CD4-positive, alpha-beta T cell treated with Interferon alpha-2 for 1 hour (primary cell): ENCODE results near the gene TMEM132E.

Experiments used
- DNase-seq, 2 donors: peaks; one replicate each; pipeline ENCODE4 v3.0.0-alpha.2; 2020 to 2022

TMEM132E gene

DNA sequence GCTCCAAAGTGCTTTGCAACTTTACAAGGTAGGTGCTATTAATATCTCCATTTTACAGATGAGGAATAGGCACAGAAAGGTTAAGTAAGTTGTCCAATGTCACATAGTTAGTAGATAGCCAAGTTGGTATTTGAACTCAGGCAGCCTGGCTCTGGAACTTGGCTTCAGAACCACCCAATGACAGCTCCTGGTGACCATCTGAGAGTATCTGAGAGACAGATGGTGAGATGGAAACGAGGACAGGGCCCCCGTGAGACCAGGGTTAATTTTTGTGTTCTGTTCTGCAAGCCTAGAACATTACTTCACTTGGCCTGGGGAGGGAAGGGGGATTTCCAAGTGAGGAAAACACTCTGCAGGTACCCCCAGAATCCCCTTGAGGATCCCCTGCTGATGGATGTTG is 9.8 kb upstream of the TMEM132E start:
- no peak for DNase-seq

DNA sequence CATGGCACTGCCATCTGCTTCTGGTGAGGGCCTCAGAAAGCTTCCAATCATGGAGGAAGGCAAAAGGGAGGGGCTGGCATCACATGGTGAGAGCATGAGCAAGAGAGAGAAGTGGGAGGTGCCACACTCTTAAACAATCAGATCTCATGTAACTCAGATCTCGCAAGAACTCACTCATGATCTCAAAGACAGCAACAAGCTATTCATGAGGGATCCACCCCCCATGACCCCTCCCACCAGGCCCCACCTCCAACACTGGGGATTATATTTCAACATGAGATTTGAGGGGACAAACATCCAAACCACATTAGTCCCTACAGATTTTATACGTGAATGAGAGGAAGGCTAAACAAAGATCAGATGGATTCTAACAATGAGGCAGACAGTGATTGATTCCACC is 8.9 kb upstream of the TMEM132E start:
- no peak for DNase-seq

DNA sequence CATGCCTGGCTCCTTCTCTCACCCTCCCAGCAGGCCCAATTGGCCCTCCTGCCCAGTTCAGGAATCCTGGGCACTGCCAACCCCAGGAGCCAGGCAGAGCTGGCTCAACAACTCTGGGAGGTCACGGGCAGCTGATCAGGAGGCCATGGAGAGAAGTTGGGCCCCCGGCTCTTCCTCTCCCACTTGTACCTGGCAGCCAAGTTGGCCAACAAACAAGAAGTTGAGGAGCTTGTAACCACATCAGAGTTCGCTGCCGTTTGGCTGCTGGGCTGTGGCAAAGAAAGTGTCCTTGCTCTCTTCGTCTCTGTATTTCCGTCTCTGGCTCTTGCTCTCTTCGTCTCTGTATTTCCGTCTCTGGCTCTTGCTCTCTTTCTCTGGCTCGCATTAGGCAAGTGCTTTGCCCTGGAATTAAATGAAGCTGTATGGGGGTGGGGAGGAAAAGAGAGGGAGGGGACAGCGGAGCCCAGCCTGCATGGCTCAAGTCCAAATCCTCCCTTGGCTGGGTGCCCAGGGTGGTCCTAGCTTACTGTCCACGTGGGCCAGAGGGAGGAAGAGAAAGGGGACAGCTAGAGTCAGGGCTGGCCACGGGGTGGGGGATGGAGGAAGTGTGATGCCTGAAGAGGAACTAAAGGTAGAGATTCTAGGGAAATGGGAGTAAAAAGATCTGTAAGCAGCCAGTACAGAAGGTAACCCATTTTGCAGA is 7.8 kb upstream of the TMEM132E start:
- DNase-seq = no peak

DNA sequence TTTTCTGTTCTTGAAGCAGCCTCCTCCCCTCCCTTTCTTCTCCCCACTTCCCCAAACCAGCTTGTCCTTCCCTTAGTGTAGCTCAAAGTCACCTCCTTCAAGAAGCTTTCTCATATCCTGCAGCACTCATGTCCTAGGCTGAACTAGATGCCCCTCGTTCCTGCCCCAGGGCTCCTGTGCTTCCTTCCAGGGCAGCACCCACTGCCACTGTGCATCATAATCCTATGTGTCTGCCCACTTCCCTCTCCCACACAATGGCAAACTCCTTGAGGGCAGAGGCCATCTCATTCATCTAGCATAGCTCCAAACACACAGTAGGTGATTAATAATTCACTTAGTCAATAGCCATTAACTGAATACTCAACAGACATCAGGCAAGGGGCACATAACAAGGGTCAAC is 6.9 kb upstream of the TMEM132E start:
- DNase-seq = no peak

DNA sequence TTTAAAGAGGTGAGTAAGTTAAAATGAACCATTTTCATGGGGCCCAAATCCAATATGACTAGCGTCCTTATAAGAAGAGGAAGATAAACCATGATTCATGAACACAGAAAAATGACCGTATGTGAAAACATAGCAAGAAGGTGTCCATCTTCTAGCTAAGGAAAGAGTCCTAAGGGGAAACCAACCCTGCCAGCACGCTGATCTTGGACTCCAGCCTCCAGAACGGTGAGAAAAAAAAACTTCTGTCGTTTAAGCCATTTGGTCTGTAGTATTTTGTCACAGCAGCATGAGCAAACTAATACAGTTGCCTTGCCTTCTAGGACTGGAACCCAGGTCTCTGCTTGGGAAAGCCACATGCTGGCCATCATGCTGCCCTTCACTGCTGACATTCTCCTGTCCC is 4.2 kb upstream of the TMEM132E start:
- DNase-seq = no peak

DNA sequence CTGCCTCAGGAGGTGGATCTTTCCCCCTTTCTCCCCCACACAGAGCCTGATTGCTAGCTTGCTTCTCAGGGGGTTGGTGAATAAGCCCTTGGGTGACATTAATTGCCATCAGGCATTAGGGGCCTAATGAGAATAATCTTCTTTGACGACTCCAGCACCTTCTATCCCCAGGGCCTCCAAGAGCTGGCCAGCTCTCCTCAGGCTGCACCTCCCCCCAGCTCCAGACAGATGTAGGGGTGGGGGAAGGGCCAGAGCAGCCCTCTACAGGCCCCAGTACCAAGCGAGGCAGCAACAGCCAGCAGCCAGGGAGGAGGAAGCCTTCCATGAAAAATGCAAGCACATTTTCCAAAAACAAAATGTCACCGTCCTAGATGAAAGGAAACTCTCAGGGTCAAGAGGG is 1.4 kb upstream of the TMEM132E start:
- DNase-seq = no peak

DNA sequence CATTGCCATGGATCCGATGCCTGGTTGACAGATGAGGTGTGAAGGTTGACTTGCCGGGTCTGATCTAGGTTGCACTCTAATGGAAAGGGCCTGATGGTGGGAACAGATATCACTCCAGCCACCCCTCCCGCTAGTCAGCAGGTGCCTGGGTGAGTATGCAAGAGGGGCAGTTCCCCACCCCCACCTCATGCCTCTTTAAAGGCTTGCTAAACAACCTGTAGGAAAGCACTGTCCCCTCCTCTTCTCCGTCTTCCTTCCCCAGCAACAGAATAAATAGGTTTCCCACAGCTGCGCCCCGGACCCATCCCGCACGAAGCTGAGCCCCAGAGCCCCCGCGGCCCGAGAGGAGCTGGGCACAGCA is 746 bp upstream of the TMEM132E start:
- no peak for DNase-seq

DNA sequence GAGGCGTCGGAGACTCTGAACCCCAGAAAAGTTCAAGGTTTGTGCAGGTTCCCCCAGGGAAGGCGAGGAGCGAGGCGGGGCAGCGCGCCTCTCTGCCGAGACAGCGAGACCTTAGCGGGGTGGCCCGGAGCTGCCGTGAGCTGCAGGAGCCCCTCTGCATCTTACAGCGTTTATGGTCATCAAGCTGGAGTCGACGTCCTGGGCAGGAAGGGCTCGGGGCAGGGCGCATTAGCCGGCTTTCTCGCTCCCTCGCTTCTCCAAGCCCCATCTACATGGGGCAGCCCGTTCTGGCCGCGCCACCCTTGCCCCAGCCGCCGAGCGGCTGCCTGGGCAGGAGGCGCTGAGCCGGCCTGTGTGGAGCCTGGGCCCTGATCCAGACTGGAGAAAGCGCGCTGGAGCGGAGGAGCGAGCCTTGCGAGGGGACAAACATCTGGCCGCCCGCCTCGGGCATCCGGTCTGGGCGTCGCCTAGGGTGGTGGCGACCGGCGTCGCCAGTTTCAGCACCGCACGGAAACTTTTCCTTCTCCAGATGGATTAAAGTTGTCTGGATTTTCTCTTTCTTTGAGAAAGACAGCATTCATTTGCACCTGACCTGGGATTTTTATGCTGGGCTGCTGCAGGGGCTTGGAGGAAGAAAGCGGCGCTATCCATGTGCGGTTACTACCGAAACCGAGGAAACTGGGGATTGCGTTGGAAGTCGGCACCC is 750 bp downstream of the TMEM132E start:
- DNase-seq = no peak

DNA sequence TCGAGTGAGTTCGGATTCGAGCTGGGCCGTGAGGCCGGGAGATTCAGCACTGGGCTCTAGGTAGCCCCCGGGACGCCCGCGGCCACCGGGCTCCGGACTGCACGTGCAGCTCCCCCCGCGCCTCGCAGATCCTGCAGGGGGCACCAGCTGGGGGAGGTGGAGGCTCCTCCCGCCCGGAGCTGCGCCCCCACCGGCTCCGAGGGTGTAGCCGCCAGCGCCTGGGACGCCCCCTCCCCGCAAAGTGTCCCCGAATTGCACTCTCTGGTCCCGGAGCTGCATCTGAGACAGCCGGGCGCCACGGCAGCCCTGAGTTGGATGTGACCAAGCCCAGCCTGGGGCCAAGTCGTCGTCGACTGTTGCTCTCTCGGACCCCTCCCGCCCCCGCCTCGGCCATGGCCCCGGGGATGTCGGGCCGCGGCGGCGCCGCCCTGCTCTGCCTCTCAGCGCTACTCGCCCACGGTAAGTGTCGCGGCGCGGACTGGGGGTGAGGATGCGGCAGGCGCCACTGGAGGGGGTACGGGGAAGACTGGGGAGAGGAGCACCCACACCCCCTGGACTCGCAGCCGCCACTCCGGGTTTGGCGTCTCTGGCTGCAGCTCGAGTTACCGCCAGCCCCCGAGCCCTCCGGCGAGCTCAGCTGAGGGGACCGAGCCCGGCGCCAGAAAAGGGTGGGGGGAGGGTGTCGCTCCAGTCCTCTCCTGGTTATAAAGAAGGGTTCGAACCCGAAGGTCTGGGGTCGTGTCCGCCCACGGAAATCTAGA is 1.5 kb downstream of the TMEM132E start:
- no peak for DNase-seq

DNA sequence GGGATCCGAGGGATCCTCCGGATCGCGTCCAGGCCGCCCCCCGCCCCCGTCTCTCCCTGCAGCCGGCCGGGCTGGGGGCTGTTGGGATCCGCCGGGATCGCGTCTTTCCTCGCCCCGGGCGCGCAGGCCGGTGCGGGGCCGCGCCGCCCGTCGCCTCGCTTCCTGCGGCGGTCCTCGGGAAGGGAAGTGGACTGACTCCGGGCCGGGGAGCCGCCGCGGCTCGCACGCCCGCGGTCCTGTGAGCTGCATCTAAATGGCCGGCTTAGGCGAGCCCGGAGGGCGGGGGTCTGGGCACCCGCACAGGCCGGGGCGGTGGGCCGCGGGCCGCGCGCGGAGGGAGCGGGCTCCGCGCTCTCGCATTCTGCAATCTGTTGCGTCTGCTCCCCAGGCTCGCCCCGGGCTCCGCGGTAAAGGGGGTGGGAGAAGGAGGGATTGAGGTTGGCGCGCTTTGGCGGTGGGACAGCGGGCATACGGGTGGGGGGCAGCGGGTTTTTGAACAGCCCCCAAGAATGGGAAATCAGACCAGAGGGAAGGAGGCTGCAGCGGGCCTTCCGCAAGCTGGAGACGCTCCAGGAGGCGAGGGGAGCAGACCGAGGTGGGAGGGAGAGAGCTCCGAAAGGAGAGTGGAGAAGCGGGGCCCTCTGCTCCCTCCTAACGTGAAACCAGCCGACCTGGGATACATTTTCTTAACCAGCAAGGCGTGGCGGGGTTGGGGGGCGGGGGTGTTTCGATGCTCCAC is 2.2 kb downstream of the TMEM132E start:
- no peak for DNase-seq

DNA sequence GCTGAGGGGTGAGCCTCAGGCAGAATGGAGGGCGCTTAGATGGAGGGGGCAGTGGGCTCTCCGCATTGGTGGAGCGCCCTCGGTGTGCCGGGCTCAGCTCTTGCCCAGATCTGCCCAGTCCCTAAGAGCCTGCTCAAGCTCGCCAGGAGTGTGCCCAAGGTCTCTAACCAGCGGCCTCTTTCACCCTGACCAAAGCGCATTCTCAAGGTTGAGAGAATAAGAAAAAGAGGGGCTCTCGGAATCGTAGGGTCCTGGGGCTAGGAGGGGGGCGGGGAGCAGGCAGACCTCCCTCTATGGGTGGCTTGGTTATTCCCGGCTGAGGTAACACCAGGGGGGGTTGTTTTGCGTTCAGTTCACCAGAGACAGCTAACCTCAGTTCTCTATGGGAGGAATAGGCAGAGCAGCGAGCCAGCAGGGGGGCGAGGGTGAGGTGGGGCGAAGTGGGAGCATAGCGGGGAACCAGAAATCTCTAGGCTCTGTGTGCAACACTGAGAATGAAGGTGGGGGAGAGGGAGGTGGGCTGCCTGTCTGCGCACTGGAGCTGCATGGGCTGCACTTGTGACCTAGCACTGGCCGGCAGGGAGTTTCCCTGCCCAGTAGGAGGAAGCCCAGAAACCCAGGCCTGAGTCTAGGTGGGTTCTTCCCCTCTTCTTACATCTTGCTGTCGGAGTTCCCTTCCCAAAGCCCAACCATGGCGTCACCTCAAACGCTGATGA is 3.0 kb downstream of the TMEM132E start:
- DNase-seq = no peak

DNA sequence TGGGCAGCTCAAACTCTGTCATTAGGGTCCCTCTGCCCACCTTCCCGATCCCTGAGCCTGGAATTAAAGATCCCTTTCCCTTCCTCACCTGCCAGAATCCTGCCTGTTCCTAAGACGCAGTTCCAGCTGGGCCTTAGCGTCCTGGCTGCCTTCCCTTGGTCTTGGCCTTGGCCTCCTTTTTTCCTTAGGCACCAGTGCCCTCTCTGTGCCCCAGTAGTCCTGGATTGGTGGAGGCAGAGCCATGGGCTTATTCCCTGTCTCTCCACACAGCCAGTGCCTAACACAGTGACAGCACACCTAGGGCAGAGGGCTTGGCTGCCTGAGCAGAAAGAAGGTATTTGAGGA is 3.5 kb downstream of the TMEM132E start:
- no peak for DNase-seq

DNA sequence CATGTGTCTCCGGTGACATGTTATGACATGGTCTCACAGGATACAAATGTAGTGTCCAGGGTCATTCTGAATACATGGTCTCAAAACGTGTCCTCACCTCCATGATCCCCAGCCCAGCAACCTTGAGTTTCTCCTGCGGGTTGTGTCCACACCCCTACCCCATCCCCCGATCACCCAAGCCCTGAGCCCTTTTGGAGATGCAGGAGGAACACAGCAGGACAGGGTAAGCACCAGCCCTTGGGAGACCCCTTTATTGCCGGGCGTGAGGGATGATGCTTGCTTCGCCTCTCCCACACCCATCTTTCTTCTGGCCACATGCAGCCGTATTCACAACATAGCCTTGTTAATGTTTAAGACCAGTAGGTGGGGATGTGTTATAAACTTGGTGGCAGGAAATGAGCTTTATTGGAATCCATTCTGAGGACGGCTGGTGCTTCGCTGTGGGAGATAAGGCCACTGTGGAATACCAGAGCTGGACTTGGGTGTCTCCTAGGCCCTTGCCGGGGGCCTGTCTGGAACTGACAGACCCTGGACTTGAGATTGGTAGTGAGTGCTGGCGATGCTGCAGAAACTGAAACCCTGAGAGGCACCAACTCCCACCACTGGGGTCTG is 5.5 kb downstream of the TMEM132E start:
- peak in 1 of 2 donors; percentile 25 for DNase-seq

DNA sequence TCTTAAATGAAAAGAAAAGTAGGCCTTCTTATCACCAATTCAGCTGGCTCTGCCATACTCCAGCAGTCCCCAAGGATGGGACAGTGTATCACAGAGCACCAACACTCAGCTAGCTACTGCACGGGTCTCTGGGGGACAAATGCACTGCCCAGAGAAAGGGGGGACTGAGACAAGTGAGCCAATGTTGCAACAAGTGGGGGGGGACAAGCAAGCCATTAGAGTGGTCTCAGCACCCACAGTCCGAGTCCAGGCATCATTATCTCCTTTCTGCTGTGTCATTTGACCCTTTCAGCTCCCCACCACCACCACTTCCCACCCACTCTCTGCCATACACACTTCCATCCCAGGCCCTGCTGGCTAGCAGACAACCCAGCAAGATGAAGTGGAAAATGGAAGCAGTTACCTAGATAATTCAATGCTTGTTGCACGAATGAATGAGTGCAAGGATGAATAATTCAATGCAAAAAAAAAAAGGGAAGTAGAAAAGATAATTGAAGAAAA is 7.0 kb downstream of the TMEM132E start:
- no peak for DNase-seq

DNA sequence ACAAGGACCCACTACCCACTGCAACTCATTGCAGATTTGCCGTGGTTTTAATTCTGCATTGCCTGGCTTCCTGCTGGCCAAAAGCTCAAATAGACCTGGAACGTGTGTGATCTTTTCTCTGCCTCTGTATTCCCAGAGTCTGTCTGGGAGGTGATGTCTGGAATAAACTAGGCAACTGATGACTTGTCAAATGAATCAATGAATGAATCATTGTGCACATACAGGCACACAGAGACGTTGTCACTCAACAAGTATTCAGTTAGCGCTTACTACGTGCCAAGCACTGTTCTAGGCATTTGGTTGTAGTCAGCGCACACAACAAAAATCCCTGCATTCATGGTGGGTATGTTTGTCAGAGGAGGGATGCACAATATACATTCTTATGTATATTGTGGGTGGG is 8.9 kb downstream of the TMEM132E start:
- DNase-seq = no peak

DNA sequence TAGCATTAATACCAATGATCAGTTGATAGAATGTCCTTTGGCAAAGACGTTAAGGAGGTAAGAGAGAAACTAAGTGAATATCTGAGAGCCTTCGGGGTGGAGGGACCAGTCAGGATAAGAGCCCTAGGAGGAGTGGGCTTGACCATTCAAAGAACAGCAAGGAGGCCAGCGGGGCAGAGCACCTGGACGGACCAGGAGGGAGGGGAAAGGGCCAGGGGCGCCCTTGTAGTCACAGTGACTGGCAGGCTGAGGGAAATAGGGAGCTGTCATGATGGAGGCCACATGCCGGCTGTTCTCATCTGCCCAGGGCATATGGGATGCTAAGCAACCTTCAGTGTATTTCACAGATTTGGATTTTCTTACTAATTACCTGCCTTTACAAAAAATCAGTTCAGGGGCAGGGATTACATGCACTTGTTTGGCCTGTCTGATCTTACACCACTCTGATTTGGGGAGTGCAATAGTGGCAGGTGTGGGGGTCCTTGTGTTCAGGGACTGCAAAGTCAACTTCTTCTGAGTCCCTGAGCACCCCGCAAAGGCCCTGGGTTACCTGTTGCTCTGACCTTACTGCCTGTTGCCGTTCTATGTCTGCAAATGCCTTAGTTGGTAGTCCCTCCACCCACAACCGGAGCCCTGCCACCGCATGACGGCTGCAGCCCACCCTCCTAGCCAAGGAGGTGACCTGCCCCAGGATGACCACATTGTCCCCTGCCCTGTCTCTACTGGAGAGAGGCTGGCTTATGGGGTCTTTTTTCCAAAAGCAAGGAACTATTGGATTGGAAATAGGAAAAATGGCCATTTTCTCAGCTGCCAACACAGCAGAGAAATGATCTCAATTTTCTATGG is 10.0 kb downstream of the TMEM132E start:
- DNase-seq = no peak

DNA sequence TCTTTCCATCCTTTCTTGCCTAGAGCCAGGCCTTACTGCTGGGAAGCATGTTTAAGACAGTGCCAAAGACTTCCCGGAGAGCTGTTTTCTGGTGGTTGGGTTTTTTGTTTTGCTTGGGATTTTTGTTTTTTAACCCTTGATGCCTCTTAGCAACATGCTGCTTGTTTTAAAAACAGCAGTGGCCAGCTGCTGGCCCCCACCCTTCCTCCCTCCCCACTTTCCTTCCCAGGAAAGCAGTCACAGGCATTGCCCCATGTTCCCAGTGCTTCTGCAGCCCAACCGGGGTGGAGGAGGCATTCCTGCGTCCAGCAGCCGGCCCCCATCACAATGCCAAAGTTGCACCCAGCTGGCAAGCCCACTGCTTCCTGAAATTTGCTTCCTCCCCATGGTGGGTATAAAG is 12.6 kb downstream of the TMEM132E start:
- no peak for DNase-seq

DNA sequence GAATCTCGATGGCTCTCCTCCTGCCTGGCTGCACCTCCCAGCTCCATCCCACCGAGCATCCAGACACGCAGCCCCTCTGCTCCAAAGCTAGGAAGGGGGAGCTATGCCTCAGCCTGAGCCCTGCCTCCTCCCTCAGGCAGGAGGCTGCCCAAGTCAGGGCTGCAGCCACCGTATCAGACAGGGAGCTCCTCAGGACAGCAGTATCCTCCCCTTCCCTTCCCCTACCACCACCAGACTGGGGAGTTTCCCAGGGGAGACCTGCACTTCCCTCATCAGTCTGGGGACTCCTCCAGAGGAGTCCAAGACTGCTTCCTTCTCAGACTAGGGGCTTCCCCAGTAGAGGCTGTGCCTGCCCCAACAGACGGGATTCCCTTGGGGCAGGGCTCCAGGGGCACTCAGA is 17.5 kb downstream of the TMEM132E start:
- DNase-seq = no peak

DNA sequence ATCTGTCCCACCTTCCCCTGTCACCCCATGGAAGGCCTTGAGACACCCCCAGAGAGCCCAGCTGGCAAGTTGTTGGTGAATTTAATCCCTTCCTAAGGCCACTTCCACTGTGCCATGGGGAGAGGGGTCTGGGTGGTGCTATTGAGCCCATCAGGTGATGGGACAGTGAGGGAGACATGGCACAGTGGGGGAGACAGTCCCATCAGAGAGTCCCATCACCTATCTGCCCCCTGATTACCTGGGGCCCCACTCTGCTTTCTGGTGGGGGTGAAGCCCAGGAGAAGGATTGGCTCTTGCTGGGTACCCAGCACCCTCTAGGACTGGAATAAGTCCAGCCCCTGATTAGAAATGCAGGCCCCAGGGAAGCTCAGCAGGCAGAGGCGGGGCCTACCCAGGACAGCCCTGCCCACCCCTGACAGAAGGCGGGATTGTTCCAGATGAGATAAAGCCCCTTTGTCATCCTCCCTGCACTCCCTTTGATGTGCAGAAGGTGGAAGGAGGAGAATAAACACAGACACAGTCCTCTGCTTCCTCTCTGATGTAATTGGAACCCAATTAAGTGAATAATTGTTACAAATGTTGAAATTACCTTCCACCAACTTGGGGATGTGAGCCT is 18.9 kb downstream of the TMEM132E start:
- no peak for DNase-seq

DNA sequence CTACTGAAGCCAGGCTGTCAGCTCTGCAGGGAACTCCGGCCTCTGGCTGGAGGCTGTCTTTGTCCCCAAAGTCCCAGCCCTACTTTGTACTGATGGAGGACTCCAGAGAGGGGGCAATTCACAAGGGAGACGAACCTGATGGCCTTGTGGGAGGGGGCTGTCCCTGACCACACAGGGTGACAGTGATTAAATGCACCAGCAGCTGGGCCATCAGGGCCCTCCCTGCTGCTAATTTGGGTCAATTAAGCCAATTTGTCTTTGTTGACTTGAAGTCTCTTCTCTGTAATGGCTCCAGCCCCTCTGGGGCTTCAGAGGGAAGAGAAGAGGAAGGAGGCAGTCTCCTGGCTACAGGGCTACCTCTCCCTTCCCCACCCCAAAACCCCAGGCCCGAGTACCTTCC is 22.0 kb downstream of the TMEM132E start:
- no peak for DNase-seq

DNA sequence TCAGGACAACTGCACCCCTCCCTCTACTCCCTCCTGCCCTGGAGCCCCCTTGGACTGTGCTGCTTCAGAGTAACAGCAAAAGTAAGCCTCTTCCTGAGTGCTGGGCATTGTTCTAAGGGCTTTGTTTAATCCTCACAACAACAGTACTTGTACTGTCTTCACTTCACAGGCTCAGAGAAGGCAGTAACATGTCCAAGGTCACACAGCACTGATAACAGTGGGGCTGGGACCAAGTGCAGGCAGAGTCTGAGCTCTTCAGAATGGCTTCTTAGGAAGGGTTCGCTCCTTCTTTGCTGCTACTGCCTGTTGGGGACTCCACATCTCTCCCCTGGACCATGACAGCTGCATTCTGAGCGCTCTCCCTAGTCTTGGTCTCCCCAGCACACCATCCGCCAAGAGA is 24.6 kb downstream of the TMEM132E start:
- no peak for DNase-seq
